ENCODE results near the gene PAX7. TPM values are rescaled to one million over a fixed set of nuclear protein-coding genes. Genes with fewer than 3 reads are reported as not detected.
"Not testable (repeated sequence)": the region's sequence is repeated elsewhere in the genome, so short reads cannot be mapped to it uniquely, and the experiment has no call there.

Gene PAX7
- total RNA-seq, 1 donor from 2014 or later, result not detected

DNA sequence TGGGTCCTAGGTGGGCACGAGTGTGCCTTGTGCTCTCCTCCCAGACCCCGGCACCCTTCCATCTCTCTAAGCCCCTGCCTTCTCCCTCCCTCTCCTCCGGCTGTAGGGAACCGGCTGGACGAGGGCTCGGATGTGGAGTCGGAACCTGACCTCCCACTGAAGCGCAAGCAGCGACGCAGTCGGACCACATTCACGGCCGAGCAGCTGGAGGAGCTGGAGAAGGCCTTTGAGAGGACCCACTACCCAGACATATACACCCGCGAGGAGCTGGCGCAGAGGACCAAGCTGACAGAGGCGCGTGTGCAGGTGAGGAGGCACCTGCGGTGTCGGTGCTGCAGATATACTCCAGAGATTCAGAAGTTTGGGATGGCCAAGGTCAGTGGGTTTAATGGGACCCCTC lies 61.0 kb downstream of the PAX7 start:
- DNase-seq (ENCODE audit: low spot score), result no peak
- intact Hi-C loops (cut with DNase I), result no loop called here

- intact Hi-C loops (cut with DNase I), result no loop called here
- no peak for DNase-seq (ENCODE audit: low spot score)
Measured at GRCh38 chr1:18693256-18694098, 62.8 kb downstream of the PAX7 start.

DNA sequence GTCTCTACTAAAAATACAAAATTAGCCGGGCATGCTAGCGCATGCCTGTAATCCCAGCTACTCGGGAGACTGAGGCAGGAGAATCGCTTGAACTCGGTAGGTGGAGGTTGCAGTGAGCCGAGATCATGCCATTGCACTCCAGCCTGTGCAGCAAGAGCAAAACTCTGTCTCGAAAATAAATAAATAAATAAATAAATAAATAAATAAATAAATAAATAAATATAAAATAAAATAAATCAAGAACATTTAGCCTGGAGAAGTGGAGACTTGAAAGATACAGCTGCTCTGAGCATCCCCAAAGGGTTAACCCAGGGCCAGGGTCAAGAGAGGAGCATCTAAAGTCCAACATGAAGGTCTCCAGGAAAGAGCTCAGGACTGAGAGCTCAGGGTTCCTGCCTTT lies 63.6 kb downstream of the PAX7 start:
- not testable (repeated sequence) for DNase-seq (ENCODE audit: low spot score)

DNA sequence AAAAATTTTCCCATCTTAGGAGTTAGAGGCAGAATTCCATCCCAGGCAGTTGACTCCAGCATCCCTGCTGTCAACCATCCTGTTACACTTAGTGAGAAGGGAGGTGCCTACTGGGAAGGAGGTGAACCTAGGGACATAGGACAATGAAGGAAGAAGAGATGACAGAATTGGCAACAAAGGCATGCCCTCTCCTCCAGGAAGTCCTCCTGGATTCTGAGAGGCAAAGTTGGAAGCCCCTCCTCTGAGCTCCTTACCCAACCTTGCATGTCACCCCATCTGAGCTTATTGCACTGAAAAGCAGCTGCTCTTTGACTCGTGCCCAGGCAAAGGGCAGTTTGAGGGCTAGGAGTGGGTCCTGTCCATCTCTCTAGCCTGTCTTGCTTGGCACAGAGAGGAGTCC lies 66.9 kb downstream of the PAX7 start:
- intact Hi-C loops (cut with DNase I), result no loop called here
- DNase-seq (ENCODE audit: low spot score), result no peak

More for the DNA sequence above, 63.6 kb downstream of the PAX7 start:
- intact Hi-C loops (cut with DNase I), result not testable (repeated sequence)

- DNase-seq (ENCODE audit: low spot score), result no peak
- intact Hi-C loops (cut with DNase I), result no loop called here
Measured at GRCh38 chr1:18700530-18700929, 69.9 kb downstream of the PAX7 start.

DNA sequence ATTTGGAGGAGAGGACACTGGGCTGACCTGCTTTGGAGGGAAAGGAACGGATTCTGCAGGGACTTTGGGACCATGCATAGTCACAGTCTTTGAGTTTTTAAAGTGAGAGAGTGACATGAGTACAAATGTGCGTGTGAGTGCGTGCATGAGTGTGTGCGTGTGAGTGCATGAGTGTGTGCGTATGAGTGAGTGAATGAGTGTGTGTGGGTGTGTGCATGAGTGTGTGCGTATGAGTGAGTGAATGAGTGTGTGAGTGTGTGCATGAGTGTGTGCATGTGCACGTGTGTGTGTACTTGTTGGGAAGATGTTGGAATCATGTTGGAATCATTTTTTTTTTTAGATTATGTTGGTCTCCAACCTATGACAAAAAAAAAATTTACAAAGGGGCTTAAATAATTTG lies 70.5 kb downstream of the PAX7 start:
- DNase-seq (ENCODE audit: low spot score), result no peak

DNA sequence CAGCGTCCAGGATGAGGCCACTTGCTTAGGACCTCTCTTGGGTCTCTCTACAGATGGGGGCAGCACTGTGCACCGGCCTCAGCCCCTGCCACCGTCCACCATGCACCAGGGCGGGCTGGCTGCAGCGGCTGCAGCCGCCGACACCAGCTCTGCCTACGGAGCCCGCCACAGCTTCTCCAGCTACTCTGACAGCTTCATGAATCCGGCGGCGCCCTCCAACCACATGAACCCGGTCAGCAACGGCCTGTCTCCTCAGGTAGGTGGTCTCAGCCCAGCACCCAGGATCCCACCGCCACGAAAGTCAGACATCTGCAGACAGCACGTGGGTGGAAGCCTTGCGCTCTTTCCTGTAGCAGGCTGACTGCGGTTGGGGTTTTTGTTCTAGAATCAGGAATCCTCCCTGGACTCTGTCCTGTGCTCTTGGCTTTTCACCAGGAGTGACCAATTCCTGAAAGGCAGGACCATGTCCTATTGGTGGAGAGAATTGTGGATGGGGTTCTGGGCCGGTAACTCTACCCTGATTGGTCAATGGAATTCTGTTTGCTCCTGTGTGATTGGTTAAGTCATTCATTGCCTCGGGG lies 72.5 kb downstream of the PAX7 start:
- intact Hi-C loops (cut with DNase I), result no loop called here
- no peak for DNase-seq (ENCODE audit: low spot score)

More for the DNA sequence above, 70.5 kb downstream of the PAX7 start:
- intact Hi-C loops (cut with DNase I), result no loop called here

DNA sequence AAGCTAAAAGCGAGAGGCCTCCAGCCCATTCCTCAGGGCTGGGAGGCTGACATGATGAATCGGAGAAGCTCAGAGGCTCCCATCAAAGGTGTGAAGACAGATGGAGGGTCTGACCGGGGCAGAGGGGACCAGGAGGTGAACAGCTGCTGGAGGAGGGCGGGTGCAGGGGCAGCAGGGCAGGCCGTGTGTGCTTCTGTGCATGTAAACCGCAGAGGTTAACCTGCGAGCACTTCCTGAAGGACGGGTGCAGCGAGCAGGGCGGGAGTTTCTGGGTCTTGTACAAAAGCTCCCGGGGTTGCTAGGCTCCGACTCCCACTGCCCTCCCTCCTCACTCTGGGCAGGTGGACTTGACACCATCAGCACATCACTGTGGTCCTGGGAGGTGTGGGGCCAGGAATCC lies 75.2 kb downstream of the PAX7 start:
- intact Hi-C loops (cut with DNase I), result no loop called here

GRCh38 chr1:18707696-18708257 lies 77.1 kb downstream of the PAX7 start:
- intact Hi-C loops (cut with DNase I), result no loop called here
- no peak for DNase-seq (ENCODE audit: low spot score)

More for the DNA sequence above, 75.2 kb downstream of the PAX7 start:
- no peak for DNase-seq (ENCODE audit: low spot score)

GRCh38 chr1:18710002-18710401 lies 79.4 kb downstream of the PAX7 start:
- no peak for DNase-seq (ENCODE audit: low spot score)
- intact Hi-C loops (cut with DNase I), result no loop called here

DNA sequence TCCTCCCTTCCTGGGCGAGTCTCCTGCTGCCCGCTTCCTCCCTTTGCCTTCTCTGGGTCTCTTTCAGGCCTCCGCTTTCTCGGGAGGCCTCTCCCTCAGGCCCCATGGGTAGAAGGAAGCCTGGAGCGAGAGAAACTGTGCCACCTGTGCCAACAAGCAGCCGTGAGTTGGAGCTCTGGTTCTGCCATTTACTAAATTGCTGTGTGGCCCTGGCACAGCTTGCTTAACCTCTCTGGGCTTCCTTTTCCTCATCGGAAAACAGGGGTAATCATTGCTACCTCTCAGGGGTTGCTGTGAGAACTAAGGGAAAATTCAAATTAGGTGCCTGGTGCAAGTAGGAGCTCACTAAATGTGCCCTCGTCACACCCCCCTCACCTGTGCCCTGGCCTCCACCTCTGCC lies 80.4 kb downstream of the PAX7 start:
- DNase-seq (ENCODE audit: low spot score), result no peak
- intact Hi-C loops (cut with DNase I), result no loop called here

DNA sequence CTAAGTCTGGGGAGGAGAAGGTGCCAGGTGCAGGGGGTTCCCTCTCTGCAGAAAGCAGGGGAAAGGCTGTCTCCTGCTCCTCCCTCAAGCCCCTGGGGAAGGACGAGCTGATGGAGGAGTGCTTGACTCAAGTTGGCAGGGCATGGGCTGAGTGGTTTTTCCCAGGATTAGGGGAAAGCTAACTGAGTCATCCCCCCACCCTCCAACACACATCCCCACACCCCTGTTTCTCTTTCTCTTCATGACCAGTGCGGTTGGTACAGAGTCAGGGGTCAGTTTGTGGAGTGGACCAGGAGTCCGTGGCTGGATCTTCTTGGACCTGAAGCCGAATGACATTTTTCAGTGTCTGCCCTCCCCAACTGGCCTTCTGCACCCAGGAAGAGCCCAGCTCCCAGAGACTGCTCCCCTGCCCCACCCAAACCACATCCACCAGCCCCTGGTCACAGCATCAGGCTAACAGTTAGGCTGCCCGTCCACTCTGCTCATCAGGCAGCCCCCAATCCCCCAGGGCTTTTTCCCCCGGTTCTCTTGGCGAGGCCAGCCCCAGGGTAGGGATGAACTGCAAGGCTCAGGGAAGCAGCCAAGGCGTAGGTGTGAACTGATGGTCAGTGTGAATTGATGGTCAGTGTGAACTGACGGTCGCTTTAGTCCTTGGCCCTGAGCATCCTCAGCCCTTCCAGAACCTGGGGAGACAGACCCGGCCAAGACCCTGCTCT lies 81.0 kb downstream of the PAX7 start:
- intact Hi-C loops (cut with DNase I), result no loop called here
- DNase-seq (ENCODE audit: low spot score), result no peak

DNA sequence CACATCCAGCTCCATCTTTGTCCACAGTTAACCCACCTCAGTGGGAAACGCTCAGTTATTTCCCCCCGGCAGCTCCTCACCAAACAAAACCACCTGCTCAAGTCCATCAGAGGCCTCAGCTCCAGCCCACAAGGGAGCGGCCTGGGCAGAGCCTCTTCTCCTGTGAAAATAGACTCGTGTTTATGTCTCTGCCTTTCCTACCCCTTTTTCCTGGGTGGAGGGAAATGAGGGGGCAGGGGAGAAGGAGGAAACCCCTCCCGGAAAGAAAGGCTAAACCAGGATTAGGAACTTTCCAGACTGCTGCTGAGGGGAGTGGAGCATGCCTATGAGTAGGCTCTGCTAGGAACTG lies 81.6 kb downstream of the PAX7 start:
- intact Hi-C loops (cut with DNase I), result no loop called here
- no peak for DNase-seq (ENCODE audit: low spot score)

DNA sequence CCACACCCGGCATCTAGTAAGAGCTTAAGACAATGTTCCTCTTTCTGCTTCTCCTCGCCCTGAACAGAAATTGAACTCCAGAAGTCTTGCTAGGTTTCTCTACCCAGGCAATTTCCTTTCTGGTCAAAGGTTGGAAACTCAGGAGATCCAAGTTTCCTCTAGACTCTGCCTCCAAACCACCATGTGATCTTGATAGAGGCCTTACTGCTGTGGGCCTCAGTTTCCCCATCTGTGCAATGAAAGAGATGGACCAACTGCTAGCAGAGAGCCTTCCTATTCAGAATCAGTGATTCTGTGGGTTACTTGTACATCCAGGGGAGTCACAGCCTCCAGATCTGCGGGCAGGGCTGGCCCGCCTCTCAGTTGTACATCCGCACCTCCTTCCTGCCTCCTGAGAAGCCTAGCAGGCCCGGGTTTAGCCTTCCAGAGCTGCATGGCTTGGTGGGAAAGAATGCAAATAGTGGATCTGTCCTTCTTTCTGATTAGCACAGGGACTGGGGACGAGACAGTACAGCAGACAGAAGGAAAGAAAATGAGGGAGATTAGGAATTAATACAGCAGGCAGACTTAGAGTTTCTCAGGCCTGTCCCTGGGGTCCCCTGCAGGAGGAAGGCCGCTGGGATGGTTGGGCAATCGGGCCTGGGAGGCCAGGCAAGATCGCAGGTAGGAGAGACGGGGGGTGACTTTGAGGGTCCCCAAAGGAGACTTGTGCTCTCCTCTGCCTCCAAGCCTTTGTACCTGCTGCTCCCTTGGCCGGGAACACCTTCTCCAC lies 83.9 kb downstream of the PAX7 start:
- no peak for DNase-seq (ENCODE audit: low spot score)
- intact Hi-C loops (cut with DNase I), result no loop called here

DNA sequence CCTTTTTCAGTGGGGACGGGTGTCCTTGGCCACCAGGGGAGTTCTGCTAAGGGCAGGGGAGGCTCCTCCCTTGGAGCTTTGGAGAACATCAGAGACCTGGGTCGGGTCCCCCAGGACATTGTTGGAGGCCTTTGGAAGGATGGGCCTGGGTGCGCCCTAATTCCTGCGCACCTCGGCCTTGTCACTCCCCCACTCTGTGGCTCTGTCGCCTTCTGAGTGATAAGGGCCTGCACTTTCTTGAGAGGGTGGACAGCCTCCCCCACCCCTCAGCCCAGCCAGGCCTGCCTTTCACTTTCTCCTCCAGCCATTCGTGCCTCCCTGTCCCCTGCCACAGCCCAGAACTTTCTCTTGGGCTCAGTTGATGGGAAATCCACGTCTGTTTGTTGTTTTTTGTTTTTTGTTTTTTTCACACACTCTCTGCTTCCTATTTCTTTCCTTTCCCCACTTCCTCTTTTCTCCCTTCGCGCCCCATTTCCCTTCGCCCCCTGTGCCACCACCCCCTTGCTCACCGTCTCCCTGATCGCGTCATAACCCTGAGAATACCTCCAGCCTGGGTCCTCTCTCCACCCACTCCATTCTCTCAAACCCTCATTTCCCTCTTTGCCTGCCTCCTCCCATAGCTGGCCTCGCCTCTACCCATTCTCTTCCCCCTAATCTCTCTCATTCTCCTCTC lies 85.6 kb downstream of the PAX7 start:
- DNase-seq (ENCODE audit: low spot score), result no peak
- intact Hi-C loops (cut with DNase I), result no loop called here

GRCh38 chr1:18716785-18717678 lies 86.4 kb downstream of the PAX7 start:
- no peak for DNase-seq (ENCODE audit: low spot score)
- intact Hi-C loops (cut with DNase I), result no loop called here

- intact Hi-C loops (cut with DNase I), result no loop called here
- no peak for DNase-seq (ENCODE audit: low spot score)
Measured at GRCh38 chr1:18719786-18720451, 89.3 kb downstream of the PAX7 start.

- no peak for DNase-seq (ENCODE audit: low spot score)
- intact Hi-C loops (cut with DNase I), result no loop called here
Measured at GRCh38 chr1:18721041-18721440, 90.4 kb downstream of the PAX7 start.

All from cardiac septum (tissue), 1 donor.